Stimulated activated naive CD8-positive, alpha-beta T cell treated with anti-CD3 and anti-CD28 coated beads, Interleukin-15, Interleukin-2, amounts not matched to agents 100 ng/mL and 50 ng/mL, for 24 hours (primary cell): ENCODE measurements around the gene FBXO31.
A peak's percentile ranks its signal among the peaks of the same experiment; 100 is the strongest.
"Not testable (repeated sequence)": the region's sequence is repeated elsewhere in the genome, so short reads cannot be mapped to it uniquely, and the experiment has no call there.

Experiments used
- H3K27ac Mint-ChIP-seq: one replicate; pipeline ENCODE4 v1.8.0; 2021; ENCODE audit warnings: mild to moderate bottlenecking, mixed read lengths
- H3K27me3 Mint-ChIP-seq: one replicate; pipeline ENCODE4 v1.8.0; 2021; ENCODE audit warnings: mixed read lengths
- H3K36me3 Mint-ChIP-seq: one replicate; pipeline ENCODE4 v1.8.0; 2021; ENCODE audit warnings: low read depth, mixed read lengths
- H3K4me1 Mint-ChIP-seq: one replicate; pipeline ENCODE4 v1.8.0; 2021; ENCODE audit warnings: low read depth, mixed read lengths
- H3K4me3 Mint-ChIP-seq: one replicate; pipeline ENCODE4 v1.8.0; 2021; ENCODE audit warnings: mild to moderate bottlenecking, mixed read lengths
- H3K9me3 Mint-ChIP-seq: one replicate; pipeline ENCODE4 v1.8.0; 2021; ENCODE audit warnings: mixed read lengths

The FBXO31 gene

GRCh38 chr16:87382023-87382785 is 1.4 kb downstream of the FBXO31 start:
- Mint-ChIP-seq H3K27ac (peak overlapping the region; percentile 85), H3K9me3 (no peaks in the 10 kb centered on the region), H3K4me1 (peaks cover 50% of the 10 kb centered on the region), H3K4me3 (peak overlapping the region; percentile 80), H3K36me3 (peaks cover 19% of the 10 kb centered on the region), H3K27me3 (no peaks in the 10 kb centered on the region)

- H3K27ac Mint-ChIP-seq = peak overlapping the region; percentile 75
Measured at GRCh38 chr16:87380881-87381280, 2.7 kb downstream of the FBXO31 start.

GRCh38 chr16:87380403-87380802 is 3.2 kb downstream of the FBXO31 start:
- Mint-ChIP-seq H3K9me3 (no peaks in the 10 kb centered on the region), H3K27ac (peak overlapping the region; percentile 75), H3K36me3 (peaks cover 27% of the 10 kb centered on the region), H3K4me3 (peak overlapping the region; percentile 80), H3K4me1 (peaks cover 51% of the 10 kb centered on the region), H3K27me3 (no peaks in the 10 kb centered on the region)

More at GRCh38 chr16:87380881-87381280, 2.7 kb downstream of the FBXO31 start:
- Mint-ChIP-seq H3K27me3 (no peaks in the 10 kb centered on the region), H3K9me3 (no peaks in the 10 kb centered on the region), H3K36me3 (peaks cover 27% of the 10 kb centered on the region), H3K4me3 (peak overlapping the region; percentile 80), H3K4me1 (peaks cover 49% of the 10 kb centered on the region)

DNA sequence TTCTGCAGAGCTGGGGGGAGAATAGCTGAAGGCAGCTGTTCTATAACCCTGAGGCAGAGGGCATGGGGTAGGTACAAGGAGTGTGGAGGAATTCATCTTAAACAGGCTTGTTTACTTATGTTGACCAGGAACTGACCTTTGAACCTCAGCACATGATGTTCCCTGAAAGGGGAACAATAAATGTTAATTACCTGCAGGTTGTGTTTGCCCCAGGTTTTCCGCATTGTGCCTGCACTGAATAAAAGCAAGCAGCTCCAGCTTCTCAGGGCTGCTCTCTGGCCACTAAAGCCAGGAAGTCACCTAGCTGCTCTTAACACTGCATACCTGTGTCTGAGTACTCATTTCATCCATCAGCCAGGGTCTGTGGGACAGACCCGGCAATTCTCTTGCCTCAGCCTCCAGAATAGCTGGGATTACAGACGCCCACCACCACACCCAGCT is 4.2 kb downstream of the FBXO31 start:
- Mint-ChIP-seq H3K36me3 (peaks cover 28% of the 10 kb centered on the region), H3K4me1 (peaks cover 47% of the 10 kb centered on the region)
- not testable (repeated sequence) for H3K4me3 Mint-ChIP-seq, H3K9me3 Mint-ChIP-seq, H3K27me3 Mint-ChIP-seq, H3K27ac Mint-ChIP-seq

GRCh38 chr16:87376660-87377059 is 6.9 kb downstream of the FBXO31 start:
- Mint-ChIP-seq H3K9me3 (no peaks in the 10 kb centered on the region), H3K36me3 (peaks cover 38% of the 10 kb centered on the region), H3K27ac (peak overlapping the region; percentile 22), H3K27me3 (no peaks in the 10 kb centered on the region), H3K4me1 (peaks cover 48% of the 10 kb centered on the region), H3K4me3 (no peak overlapping the region)

GRCh38 chr16:87375426-87376135 is 8.0 kb downstream of the FBXO31 start:
- H3K27ac Mint-ChIP-seq = peak overlapping the region; percentile 13
- peaks cover 28% of the 10 kb centered on the region for H3K36me3 Mint-ChIP-seq
- H3K4me1 Mint-ChIP-seq = peaks cover 44% of the 10 kb centered on the region
- H3K27me3 Mint-ChIP-seq = no peaks in the 10 kb centered on the region
- H3K9me3 Mint-ChIP-seq = no peaks in the 10 kb centered on the region
- H3K4me3 Mint-ChIP-seq = no peak overlapping the region

GRCh38 chr16:87374313-87374712 is 9.3 kb downstream of the FBXO31 start:
- H3K27ac Mint-ChIP-seq = no peak overlapping the region
- H3K9me3 Mint-ChIP-seq = no peaks in the 10 kb centered on the region
- no peak overlapping the region for H3K4me3 Mint-ChIP-seq
- no peaks in the 10 kb centered on the region for H3K27me3 Mint-ChIP-seq
- H3K4me1 Mint-ChIP-seq = peaks cover 45% of the 10 kb centered on the region
- H3K36me3 Mint-ChIP-seq = peaks cover 27% of the 10 kb centered on the region

- Mint-ChIP-seq H3K36me3 (peaks cover 29% of the 10 kb centered on the region), H3K4me1 (peaks cover 62% of the 10 kb centered on the region), H3K27ac (no peak overlapping the region), H3K9me3 (no peaks in the 10 kb centered on the region), H3K27me3 (no peaks in the 10 kb centered on the region), H3K4me3 (no peak overlapping the region)
Measured at GRCh38 chr16:87372305-87372704, 11.3 kb downstream of the FBXO31 start.

- Mint-ChIP-seq H3K36me3 (peaks cover 25% of the 10 kb centered on the region), H3K4me3 (no peak overlapping the region), H3K27me3 (no peaks in the 10 kb centered on the region), H3K27ac (peak overlapping the region; percentile 9), H3K9me3 (no peaks in the 10 kb centered on the region), H3K4me1 (peaks cover 62% of the 10 kb centered on the region)
Measured at GRCh38 chr16:87371261-87371866, 12.2 kb downstream of the FBXO31 start.

DNA sequence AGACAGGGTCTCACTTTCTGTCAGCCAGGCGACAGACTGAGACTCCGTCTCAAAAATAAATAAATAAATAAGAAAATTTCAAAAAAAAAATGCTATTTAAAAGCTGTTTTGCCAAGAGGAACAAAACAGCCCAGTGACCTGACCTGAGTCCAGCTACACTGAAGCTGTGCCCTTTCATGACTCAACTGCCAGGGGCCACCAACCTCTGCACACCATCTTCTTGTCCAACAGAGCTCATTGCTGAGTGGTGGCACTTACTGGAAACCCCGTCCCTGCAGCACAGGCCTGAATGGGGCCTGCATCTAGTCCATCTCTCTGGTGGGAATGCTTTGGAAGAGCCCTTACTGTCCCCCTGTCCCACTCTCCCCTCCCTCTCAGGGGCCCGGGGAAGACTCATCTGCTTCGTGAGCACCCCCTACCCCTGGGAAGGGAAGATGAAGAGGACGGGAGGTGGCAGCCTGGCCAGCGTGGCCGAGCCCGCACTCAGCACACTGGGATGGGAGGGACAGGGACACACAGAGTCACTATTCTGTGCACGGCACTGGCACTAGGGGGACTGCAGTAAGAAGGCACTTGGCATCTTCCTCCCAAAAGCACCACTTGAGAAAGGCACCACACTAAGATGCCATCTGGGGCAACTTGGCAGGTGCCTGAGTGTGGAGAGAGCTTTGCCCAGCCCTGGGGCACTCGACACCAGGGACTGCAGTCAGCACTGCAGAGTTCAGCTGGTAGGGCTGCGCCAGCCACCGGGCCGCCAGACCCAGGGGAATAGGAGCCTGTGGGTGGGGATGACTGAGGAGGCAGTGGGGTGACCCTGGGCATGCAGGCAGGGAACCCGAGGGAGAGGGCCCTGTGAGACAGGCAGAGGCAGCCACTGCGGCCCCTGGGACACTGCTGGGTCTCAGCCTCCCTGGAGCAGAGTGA is 13.5 kb downstream of the FBXO31 start:
- H3K9me3 Mint-ChIP-seq = no peaks in the 10 kb centered on the region
- H3K36me3 Mint-ChIP-seq = peaks cover 30% of the 10 kb centered on the region
- H3K4me1 Mint-ChIP-seq = peaks cover 61% of the 10 kb centered on the region
- no peak overlapping the region for H3K4me3 Mint-ChIP-seq
- H3K27ac Mint-ChIP-seq = peak overlapping the region; percentile 36
- no peaks in the 10 kb centered on the region for H3K27me3 Mint-ChIP-seq

DNA sequence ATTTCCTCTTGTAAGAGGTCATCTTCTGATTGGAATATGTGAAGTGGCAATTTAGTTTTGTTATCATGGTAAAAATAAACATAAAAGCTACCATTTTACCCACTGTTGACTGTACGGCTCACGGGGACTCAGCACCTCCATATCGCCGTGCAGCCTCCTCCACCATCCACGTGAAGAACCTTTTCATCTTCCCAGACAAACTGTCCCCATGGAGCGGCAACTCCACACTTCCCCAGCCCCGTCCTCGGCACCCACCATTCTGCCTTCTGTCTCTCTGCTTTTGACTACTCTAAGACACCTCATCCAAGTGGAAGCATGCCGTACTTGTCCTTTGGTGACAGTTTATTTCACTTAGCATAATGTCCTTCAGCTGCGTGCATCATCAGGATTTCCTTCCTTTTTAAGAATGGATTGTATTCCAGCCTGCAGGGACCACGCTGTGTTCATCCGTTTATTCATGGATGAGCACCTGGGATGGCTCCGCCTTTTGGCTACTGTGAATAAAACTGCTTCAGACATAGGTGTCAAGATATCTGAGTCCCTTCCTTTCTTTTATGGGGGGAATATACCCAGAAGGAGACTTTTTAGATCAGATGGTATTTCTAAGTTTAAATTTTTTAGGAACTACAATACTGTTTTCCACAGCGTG is 14.3 kb downstream of the FBXO31 start:
- peak overlapping the region; percentile 45 for H3K4me3 Mint-ChIP-seq
- peak overlapping the region; percentile 94 for H3K27ac Mint-ChIP-seq
- H3K4me1 Mint-ChIP-seq = peaks cover 67% of the 10 kb centered on the region
- H3K36me3 Mint-ChIP-seq = peaks cover 30% of the 10 kb centered on the region
- no peaks in the 10 kb centered on the region for H3K27me3 Mint-ChIP-seq
- no peaks in the 10 kb centered on the region for H3K9me3 Mint-ChIP-seq

DNA sequence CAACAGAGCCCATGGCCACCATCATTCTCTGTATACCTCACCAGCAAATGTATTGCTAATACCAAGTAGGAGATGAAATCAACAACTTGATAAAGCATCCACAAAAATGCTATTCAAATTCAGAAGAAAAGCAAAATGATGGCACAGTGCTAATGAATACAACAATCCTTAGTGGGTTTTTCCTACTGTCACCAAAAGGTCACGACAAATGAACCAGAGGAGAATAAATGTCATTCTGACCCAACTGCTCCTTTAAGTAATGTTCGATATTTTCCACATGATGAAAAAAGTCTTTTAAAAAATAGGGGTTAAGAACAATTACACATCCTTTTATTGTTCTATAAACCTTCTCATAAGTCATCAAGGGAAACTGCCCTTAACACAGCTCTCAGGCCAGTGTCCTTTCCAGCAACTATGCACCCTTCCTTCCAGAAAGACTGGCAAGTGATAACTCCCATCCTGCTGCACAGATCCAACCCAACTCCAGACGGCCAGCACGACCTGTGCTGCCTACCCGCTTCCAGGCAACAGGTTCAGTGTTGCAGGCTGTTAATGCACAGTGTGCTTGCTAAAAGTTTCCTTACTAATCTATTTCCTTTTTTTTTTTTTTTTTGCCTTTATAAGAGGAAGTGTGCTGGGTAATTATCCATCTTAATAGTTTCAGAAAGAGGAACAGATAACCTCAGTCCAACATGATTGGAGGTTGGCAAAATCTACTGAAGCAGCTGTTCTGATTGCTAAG is 15.4 kb downstream of the FBXO31 start:
- H3K27ac Mint-ChIP-seq = peak overlapping the region; percentile 94
- peak overlapping the region; percentile 56 for H3K4me3 Mint-ChIP-seq
- H3K4me1 Mint-ChIP-seq = peaks cover 62% of the 10 kb centered on the region
- H3K36me3 Mint-ChIP-seq = peaks cover 26% of the 10 kb centered on the region
- H3K27me3 Mint-ChIP-seq = no peaks in the 10 kb centered on the region
- no peaks in the 10 kb centered on the region for H3K9me3 Mint-ChIP-seq

DNA sequence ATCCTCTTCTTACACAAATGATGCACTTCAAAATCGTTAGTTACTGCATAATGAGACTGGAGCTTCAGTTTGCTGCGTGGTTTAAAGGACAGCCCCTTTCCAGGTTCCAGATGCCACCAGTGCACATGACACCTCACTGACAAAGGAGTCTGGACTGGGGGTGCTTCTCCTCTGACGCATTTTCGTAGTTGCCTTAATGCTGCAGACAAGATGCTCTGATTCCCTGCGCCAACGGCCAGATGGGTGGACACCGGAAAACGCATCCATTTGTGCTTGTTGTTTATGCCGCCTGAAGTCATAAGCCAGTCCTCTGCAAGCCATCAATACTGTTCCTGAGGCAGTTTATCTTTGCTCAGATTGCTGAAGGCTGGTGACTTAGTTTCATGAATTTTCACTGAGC is 16.0 kb downstream of the FBXO31 start:
- Mint-ChIP-seq H3K4me1 (peaks cover 62% of the 10 kb centered on the region), H3K9me3 (no peaks in the 10 kb centered on the region), H3K36me3 (peaks cover 26% of the 10 kb centered on the region), H3K27me3 (no peaks in the 10 kb centered on the region), H3K27ac (peak overlapping the region; percentile 94), H3K4me3 (peak overlapping the region; percentile 56)
